K562 (cell line): ENCODE measurements around the gene DCAF5. TPM values are rescaled to one million over a fixed set of nuclear protein-coding genes. Genes with fewer than 3 reads are reported as not detected.

Experiments used
- ATAC-seq: fragments of 200-7000 bp; cut with Tn5 transposase; 3 replicates; pipeline ENCODE4 v1.9.1; 2020; ENCODE audit warnings: moderate library complexity
- BruUV-seq: library from RNA; stranded (reverse); fragments of 400-500 nt; replicated peaks from 2 replicates; lab custom pipeline; 2021; lab: Mats Ljungman, UMichigan
- CTCF ChIA-PET: fragments of 300-600 bp; formaldehyde crosslinking; extraction: SDS; loops from one replicate; lab custom pipeline; 2021; ENCODE audit warnings: low intra/inter-chr PET ratio; lab: Yijun Ruan, JAX
- POLR2A ChIA-PET: fragments of 300-600, 350-650 bp; sonication (Branson Sonifier 250); formaldehyde crosslinking; extraction: SDS; loops from one replicate; lab custom pipeline; 2021; ENCODE audit warnings: antibody characterized with exemption, inconsistent platforms; lab: Yijun Ruan, JAX
- DNase-seq, 4 experiments: peaks; one replicate each; pipeline versions ENCODE4 v3.0.0 to v3.0.0-alpha.2; 2011 to 2018; ENCODE audit warnings: low spot score in 3 of 4, mixed read lengths in 3 of 4; ENCODE audit errors: extremely low read depth in 1 of 4
- FAIRE-seq: peaks from 2 replicates; lab custom pipeline; 2011; peaks lifted over from hg19 to GRCh38; lab: Jason Lieb, UNC
- H2AFZ ChIP-seq: 2 replicates; pipeline ENCODE4 v1.6.0; 2011; ENCODE audit warnings: low read depth, low read length, control low read depth, inconsistent platforms
- H3K27ac ChIP-seq: fragments of 200-600 bp; 3 replicates; pipeline ENCODE4 v1.8.0; 2011; ENCODE audit warnings: low read depth, mild to moderate bottlenecking, control low read depth, inconsistent platforms, low read length, moderate library complexity, mixed read lengths; ENCODE audit errors: extremely low read depth
- H3K27me3 ChIP-seq, 2 experiments: fragments of 300-600 bp in 1 of 2; 2 replicates in 1 of 2; 3 replicates in 1 of 2; pipeline versions ENCODE4 v1.6.0 to v1.8.0; 2011; ENCODE audit warnings: inconsistent platforms in 2 of 2, low read length in 2 of 2, mild to moderate bottlenecking in 1 of 2, mixed read lengths in 1 of 2, moderate library complexity in 1 of 2; ENCODE audit not compliant: control insufficient read depth in 2 of 2, insufficient read depth in 2 of 2
- H3K36me3 ChIP-seq: fragments of 300-600 bp; 3 replicates; pipeline ENCODE4 v1.8.0; 2011; ENCODE audit warnings: mild to moderate bottlenecking, low read length, inconsistent platforms; ENCODE audit not compliant: control insufficient read depth, insufficient read depth
- H3K4me1 ChIP-seq, 2 experiments: fragments of 200-600 bp in 1 of 2; replicated peaks in 1 of 2; 2 replicates in 1 of 2; 3 replicates in 1 of 2; pipeline versions ENCODE4 v1.5.1 to v1.8.0; 2011; ENCODE audit warnings: inconsistent platforms in 2 of 2, low read length in 2 of 2, mild to moderate bottlenecking in 1 of 2, mixed read lengths in 1 of 2, moderate library complexity in 1 of 2; ENCODE audit not compliant: control insufficient read depth in 2 of 2, insufficient read depth in 2 of 2
- H3K4me2 ChIP-seq: 2 replicates; pipeline ENCODE4 v1.6.1; 2011; ENCODE audit warnings: low read length, control low read depth, inconsistent platforms, mixed read lengths; ENCODE audit not compliant: insufficient read depth
- H3K4me3 ChIP-seq: fragments of 200-600 bp; sonication (generic), shearing (Covaris generic); 2 replicates; pipeline ENCODE4 v1.5.1; 2016; ENCODE audit warnings: control low read depth, inconsistent platforms
- H3K79me2 ChIP-seq: fragments of 200-600 bp; 3 replicates; pipeline ENCODE4 v1.8.0; 2011; ENCODE audit warnings: low read length, inconsistent platforms; ENCODE audit not compliant: control insufficient read depth, insufficient read depth
- H3K9ac ChIP-seq, 2 experiments: 2 replicates each; pipeline versions ENCODE4 v1.6.0 to v1.6.1; 2011; ENCODE audit warnings: low read depth in 2 of 2, low read length in 2 of 2, control low read depth in 1 of 2, inconsistent platforms in 1 of 2, mild to moderate bottlenecking in 1 of 2, mixed read lengths in 1 of 2; ENCODE audit not compliant: insufficient read depth in 1 of 2
- H3K9me1 ChIP-seq: one replicate; pipeline ENCODE4 v1.6.0; 2011; ENCODE audit warnings: inconsistent platforms, mild to moderate bottlenecking, low read length, moderate library complexity; ENCODE audit not compliant: control insufficient read depth, insufficient read depth
- H3K9me3 ChIP-seq: replicated peaks from 2 replicates; pipeline ENCODE4 v1.5.1; 2011; ENCODE audit warnings: low read depth, low read length, inconsistent platforms; ENCODE audit not compliant: control insufficient read depth, insufficient read depth
- H4K20me1 ChIP-seq: replicated peaks from 2 replicates; pipeline ENCODE4 v1.6.1; 2011; ENCODE audit warnings: low read length, inconsistent platforms, mixed read lengths; ENCODE audit not compliant: control insufficient read depth, insufficient read depth
- ASH1L ChIP-seq: fragments of 450-650 bp; IDR thresholded peaks from 2 replicates; pipeline ENCODE4 v1.6.1; 2018; ENCODE audit warnings: borderline replicate concordance, mild to moderate bottlenecking, low read depth; ENCODE audit not compliant: partially characterized antibody
- ATF1 ChIP-seq, 2 experiments: fragments of 450-650 bp in 1 of 2; IDR thresholded peaks; 2 replicates each; pipeline ENCODE4 v1.6.1; 2016; ENCODE audit warnings: missing compliant biosample characterization in 1 of 2, missing genetic modification characterization in 1 of 2
- CCNT2 ChIP-seq: IDR thresholded peaks from 2 replicates; pipeline ENCODE4 v1.6.1; 2011; ENCODE audit warnings: borderline replicate concordance, low read depth, mild to moderate bottlenecking, moderate library complexity, mixed read lengths, low read length; ENCODE audit not compliant: insufficient read length; ENCODE audit errors: extremely low read depth
- FOXJ2 ChIP-seq: fragments of 200-800 bp; sonication (Bioruptor generic); IDR thresholded peaks from 2 replicates; pipeline ENCODE4 v1.6.1; 2016; ENCODE audit warnings: missing genetic modification characterization, missing compliant biosample characterization
- PHTF2 ChIP-seq: fragments of 250-450 bp; sonication (Bioruptor Pico); IDR thresholded peaks from 2 replicates; pipeline ENCODE4 v1.5.0; 2021; ENCODE audit warnings: mild to moderate bottlenecking
- SIN3A ChIP-seq, 2 experiments: fragments of 150-350 bp in 1 of 2; IDR thresholded peaks; 2 replicates each; pipeline ENCODE4 v1.6.1; 2011 to 2016; ENCODE audit warnings: borderline replicate concordance in 2 of 2, low read depth in 2 of 2, low read length in 2 of 2, mild to moderate bottlenecking in 2 of 2, moderate library complexity in 2 of 2; ENCODE audit not compliant: control insufficient read depth in 1 of 2
- SMARCA5 ChIP-seq: fragments of 450-650 bp; IDR thresholded peaks from 2 replicates; pipeline ENCODE4 v1.6.1; 2016
- SRF ChIP-seq, 2 experiments: fragments of 250-450, 450-650 bp in 1 of 2; sonication (Bioruptor Pico) in 1 of 2; sonication (generic) in 1 of 2; formaldehyde crosslinking; IDR thresholded peaks; 2 replicates each; pipeline versions ENCODE4 v1.5.0 to v1.5.1; 2020 to 2022; ENCODE audit warnings: mild to moderate bottlenecking in 1 of 2, missing genetic modification reagents in 1 of 2
- TFAM ChIP-seq: fragments of 250-450 bp; sonication (Bioruptor Pico); conservative IDR thresholded peaks from 2 replicates; pipeline ENCODE4 v1.5.0; 2021; ENCODE audit warnings: mild to moderate bottlenecking, moderate library complexity
- U2AF2 ChIP-seq: fragments of 200-400 bp; formaldehyde crosslinking; optimal IDR thresholded peaks from 2 replicates; pipeline ENCODE3; 2017; ENCODE audit warnings: low read depth, mild to moderate bottlenecking, low read length
- WGBS: fragments of 100-300 bp; shearing (Covaris generic); methylation state at CpG from one replicate; pipeline ENCODE4 v1.1.6; 2016; ENCODE audit warnings: low coverage, mixed read lengths; ENCODE audit not compliant: insufficient coverage; ENCODE audit errors: missing lambda C conversion rate; 5-methylcytosine and 5-hydroxymethylcytosine counted together
- in situ Hi-C: fragments of 300-500 bp; cut with MboI; formaldehyde crosslinking; loops from 4 replicates; pipeline ENCODE4 v1.15.0; 2018; ENCODE audit warnings: inconsistent platforms, mixed read lengths
- intact Hi-C: fragments of 100-400 bp; cut with micrococcal nuclease; formaldehyde crosslinking; loops from 2 replicates; pipeline ENCODE4 v1.14.2; 2022
- polyA plus RNA-seq, 8 experiments: library from polyadenylated mRNA; depleted of rRNA in 4 of 8; stranded (reverse) in 5 of 8; unstranded in 3 of 8; fragments of >200 nt; fragmentation: Nextera tagmentation in 2 of 8; fragmentation: Illumina TruSeq in 1 of 8; extraction: Ambion mirVana in 2 of 8; extraction: Trizol in 1 of 8; gene quantifications; 2 replicates each; pipeline versions ENCODE4 v1.2.1 to v1.2.3, GENCODE V29; 2011 to 2014; ENCODE audit warnings: inconsistent platforms in 1 of 8, missing spikeins in 1 of 8
- total RNA-seq, 7 experiments: library from RNA; depleted of rRNA in 6 of 7; stranded (reverse); fragments of >200 nt in 6 of 7; fragmentation: Illumina TruSeq in 2 of 7; extraction: Trizol in 2 of 7; gene quantifications; 2 replicates each; pipeline versions ENCODE4 v1.2.1 to v1.2.3, GENCODE V29; 2011 to 2021; ENCODE audit warnings: low replicate concordance in 1 of 7
- TF ChIP-seq, protein P1 (sequence below): fragments of 250-450 bp; sonication (Bioruptor Pico); IDR thresholded peaks from 2 replicates; pipeline ENCODE4 v1.5.0; 2020; ENCODE audit warnings: mild to moderate bottlenecking
- TF ChIP-seq, protein P2 (sequence below): fragments of 450-650 bp; formaldehyde crosslinking; IDR thresholded peaks from 2 replicates; pipeline ENCODE4 v1.4.0; 2022; ENCODE audit warnings: missing genetic modification characterization
- TF ChIP-seq, protein P3 (sequence below): fragments of 150-350 bp; IDR thresholded peaks from 2 replicates; pipeline ENCODE4 v1.6.1; 2014; ENCODE audit warnings: low read depth, mild to moderate bottlenecking, low read length, borderline replicate concordance
- TF ChIP-seq, protein P4 (sequence below): sonication (generic); formaldehyde crosslinking; IDR thresholded peaks from 2 replicates; pipeline ENCODE4 v1.9.0; 2022; ENCODE audit warnings: mild to moderate bottlenecking, missing genetic modification reagents

The DCAF5 gene
- total and polyA plus RNA-seq, 9 of the 15 experiments (the other 6 are each of a cell fraction or from before 2014, with no cell fraction given), result 5.6 to 24.1 (median 12.7) TPM

DNA sequence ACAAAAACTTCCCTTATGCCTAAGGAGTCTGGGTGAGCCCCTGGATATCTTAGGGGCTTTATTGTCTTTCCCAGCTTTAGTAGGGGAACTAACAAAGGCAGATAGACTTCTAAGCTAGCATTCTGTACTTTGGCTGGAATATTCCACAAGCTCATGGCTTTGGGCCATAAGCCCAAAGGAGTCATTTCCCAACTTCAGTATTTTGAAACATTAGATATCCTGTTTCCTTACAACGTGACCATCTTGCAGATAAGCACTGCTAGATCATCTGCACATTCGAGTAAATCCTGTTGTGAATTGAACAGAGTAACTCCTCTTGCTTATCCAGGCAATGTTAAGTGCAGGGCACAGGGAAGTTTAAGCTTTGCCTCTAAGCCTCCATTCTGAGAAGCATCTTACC is 103.2 kb downstream of the DCAF5 start:
- ChIA-PET CTCF (interaction anchor here (0.7 kb wide), 1 partner anchor 68 kb away, joined by 3 read pairs; no protein-coding TSS in a partner anchor), POLR2A (interaction anchor here (1.4 kb wide), 1 partner anchor 14 kb away, joined by 3 read pairs; no protein-coding TSS in a partner anchor)
- no peaks in the 10 kb centered on the region; a peak in 1 of 5 replicates for H3K27me3 ChIP-seq
- H3K4me2 ChIP-seq, result no peak overlapping the region
- no peaks in the 10 kb centered on the region for H4K20me1 ChIP-seq
- H2AFZ ChIP-seq, result no peak overlapping the region
- peaks cover 17% of the 10 kb centered on the region; the same call in 1 of the 3 replicates for H3K36me3 ChIP-seq
- ATAC-seq (no peak), DNase-seq (no peak), FAIRE-seq (no peak)
- in situ Hi-C loops (no loop called here), intact Hi-C loops (no loop called here)
- H3K27ac ChIP-seq, result no peak overlapping the region
- no peak overlapping the region for H3K4me3 ChIP-seq
- no peaks in the 10 kb centered on the region for H3K9me3 ChIP-seq
- H3K4me1 ChIP-seq, result no peaks in the 10 kb centered on the region; a peak in 1 of 5 replicates
- no peak overlapping the region for H3K9ac ChIP-seq
- H3K79me2 ChIP-seq, result no peaks in the 10 kb centered on the region
- no TSS peak for BruUV-seq
- no peaks in the 10 kb centered on the region for H3K9me1 ChIP-seq
- WGBS, result 0% methylated on average over 2 of the region's 2 CpGs
- TF ChIP-seq, protein P1, sequence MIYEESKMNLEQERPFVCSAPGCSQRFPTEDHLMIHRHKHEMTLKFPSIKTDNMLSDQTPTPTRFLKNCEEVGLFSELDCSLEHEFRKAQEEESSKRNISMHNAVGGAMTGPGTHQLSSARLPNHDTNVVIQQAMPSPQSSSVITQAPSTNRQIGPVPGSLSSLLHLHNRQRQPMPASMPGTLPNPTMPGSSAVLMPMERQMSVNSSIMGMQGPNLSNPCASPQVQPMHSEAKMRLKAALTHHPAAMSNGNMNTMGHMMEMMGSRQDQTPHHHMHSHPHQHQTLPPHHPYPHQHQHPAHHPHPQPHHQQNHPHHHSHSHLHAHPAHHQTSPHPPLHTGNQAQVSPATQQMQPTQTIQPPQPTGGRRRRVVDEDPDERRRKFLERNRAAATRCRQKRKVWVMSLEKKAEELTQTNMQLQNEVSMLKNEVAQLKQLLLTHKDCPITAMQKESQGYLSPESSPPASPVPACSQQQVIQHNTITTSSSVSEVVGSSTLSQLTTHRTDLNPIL, result no peak
- TF ChIP-seq, protein P2, sequence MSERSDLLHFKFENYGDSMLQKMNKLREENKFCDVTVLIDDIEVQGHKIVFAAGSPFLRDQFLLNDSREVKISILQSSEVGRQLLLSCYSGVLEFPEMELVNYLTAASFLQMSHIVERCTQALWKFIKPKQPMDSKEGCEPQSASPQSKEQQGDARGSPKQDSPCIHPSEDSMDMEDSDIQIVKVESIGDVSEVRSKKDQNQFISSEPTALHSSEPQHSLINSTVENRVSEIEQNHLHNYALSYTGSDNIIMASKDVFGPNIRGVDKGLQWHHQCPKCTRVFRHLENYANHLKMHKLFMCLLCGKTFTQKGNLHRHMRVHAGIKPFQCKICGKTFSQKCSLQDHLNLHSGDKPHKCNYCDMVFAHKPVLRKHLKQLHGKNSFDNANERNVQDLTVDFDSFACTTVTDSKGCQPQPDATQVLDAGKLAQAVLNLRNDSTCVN, result no peak
- TF ChIP-seq PHTF2 (CRISPR knock-in tag) (no peak), U2AF2 (no peak), SMARCA5 (no peak), ASH1L (no peak), SRF (CRISPR knock-in tag; IDR thresholded peaks at IDR 0.05) (no peak), ATF1 (CRISPR knock-in tag; IDR thresholded peaks at IDR 0.05) (no peak), ATF1 (tag; IDR thresholded peaks at IDR 0.05) (no peak), TFAM (no peak), SIN3A (IDR thresholded peaks at IDR 0.05; ENCODE audit: borderline replicate concordance in 2 of 2, control insufficient read depth in 1 of 2, low read depth in 2 of 2, low read length in 2 of 2) (no peak), CCNT2 (no peak), FOXJ2 (tag) (no peak)
- TF ChIP-seq, protein P3, sequence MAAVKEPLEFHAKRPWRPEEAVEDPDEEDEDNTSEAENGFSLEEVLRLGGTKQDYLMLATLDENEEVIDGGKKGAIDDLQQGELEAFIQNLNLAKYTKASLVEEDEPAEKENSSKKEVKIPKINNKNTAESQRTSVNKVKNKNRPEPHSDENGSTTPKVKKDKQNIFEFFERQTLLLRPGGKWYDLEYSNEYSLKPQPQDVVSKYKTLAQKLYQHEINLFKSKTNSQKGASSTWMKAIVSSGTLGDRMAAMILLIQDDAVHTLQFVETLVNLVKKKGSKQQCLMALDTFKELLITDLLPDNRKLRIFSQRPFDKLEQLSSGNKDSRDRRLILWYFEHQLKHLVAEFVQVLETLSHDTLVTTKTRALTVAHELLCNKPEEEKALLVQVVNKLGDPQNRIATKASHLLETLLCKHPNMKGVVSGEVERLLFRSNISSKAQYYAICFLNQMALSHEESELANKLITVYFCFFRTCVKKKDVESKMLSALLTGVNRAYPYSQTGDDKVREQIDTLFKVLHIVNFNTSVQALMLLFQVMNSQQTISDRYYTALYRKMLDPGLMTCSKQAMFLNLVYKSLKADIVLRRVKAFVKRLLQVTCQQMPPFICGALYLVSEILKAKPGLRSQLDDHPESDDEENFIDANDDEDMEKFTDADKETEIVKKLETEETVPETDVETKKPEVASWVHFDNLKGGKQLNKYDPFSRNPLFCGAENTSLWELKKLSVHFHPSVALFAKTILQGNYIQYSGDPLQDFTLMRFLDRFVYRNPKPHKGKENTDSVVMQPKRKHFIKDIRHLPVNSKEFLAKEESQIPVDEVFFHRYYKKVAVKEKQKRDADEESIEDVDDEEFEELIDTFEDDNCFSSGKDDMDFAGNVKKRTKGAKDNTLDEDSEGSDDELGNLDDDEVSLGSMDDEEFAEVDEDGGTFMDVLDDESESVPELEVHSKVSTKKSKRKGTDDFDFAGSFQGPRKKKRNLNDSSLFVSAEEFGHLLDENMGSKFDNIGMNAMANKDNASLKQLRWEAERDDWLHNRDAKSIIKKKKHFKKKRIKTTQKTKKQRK, result no peak
- TF ChIP-seq, protein P4, sequence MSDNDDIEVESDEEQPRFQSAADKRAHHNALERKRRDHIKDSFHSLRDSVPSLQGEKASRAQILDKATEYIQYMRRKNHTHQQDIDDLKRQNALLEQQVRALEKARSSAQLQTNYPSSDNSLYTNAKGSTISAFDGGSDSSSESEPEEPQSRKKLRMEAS (CRISPR knock-in tag), result no peak
